Measurements from ENCODE around the gene WDFY1. TPM values are rescaled to one million over a fixed set of nuclear protein-coding genes. Genes with fewer than 3 reads are reported as not detected.
"Not testable (repeated sequence)": the region's sequence is repeated elsewhere in the genome, so short reads cannot be mapped to it uniquely, and the experiment has no call there.

WDFY1 gene
- total and polyA plus RNA-seq, 2 experiments from 2014 or later: 54.5 to 127 TPM

GRCh38 chr2:223941579-223942277 lies 3.4 kb downstream of the WDFY1 start (continued):
- TF ChIP-seq POLR2AphosphoS5 (IDR thresholded peaks at IDR 0.05; ENCODE audit: low read depth): no peak
- no peak for TF ChIP-seq ETS1 (IDR thresholded peaks at IDR 0.05)
- no peak for TF ChIP-seq NANOG (IDR thresholded peaks at IDR 0.05; ENCODE audit: borderline replicate concordance)
- TF ChIP-seq CTCF (conservative IDR thresholded peaks at IDR 0.05; ENCODE audit: low read depth in 2 of 2): no peak
- TF ChIP-seq JUNB (IDR thresholded peaks at IDR 0.05; ENCODE audit: unreplicated experiment): no peak
- no peak for TF ChIP-seq ZNF331 (CRISPR knock-in tag; IDR thresholded peaks at IDR 0.05; ENCODE audit: low read depth)
- no peak for TF ChIP-seq EZH2phosphoT487 (IDR thresholded peaks at IDR 0.05; ENCODE audit: unreplicated experiment)
- no peak for TF ChIP-seq ZNF114 (CRISPR knock-in tag; IDR thresholded peaks at IDR 0.05)
- TF ChIP-seq STAT1 (IDR thresholded peaks at IDR 0.05; ENCODE audit: unreplicated experiment): no peak
- TF ChIP-seq EZH2 (IDR thresholded peaks at IDR 0.05; ENCODE audit: low read depth, unreplicated experiment): no peak
- no peak for TF ChIP-seq CREB1 (CRISPR knock-in tag; IDR thresholded peaks at IDR 0.05; ENCODE audit: low read depth)

- Histone ChIP-seq H3K4me2 (peak overlapping the region; percentile 71; the same call in 1 of the 2 replicates), H3K4me1 (ENCODE audit: insufficient read depth) (peaks cover 75% of the 10 kb centered on the region), H3K79me2 (replicated peaks; ENCODE audit: insufficient read depth) (peaks cover 96% of the 10 kb centered on the region), H4K20me1 (replicated peaks; ENCODE audit: insufficient read depth) (peaks cover 10% of the 10 kb centered on the region; the same call in 1 of the 2 replicates)
- H3K36me3 Mint-ChIP-seq (ENCODE audit: low read depth): peaks cover 23% of the 10 kb centered on the region
- not testable (repeated sequence) for H3K36me3 ChIP-seq (ENCODE audit: insufficient read depth); H3K9me2 ChIP-seq (ENCODE audit: insufficient read depth); DNase-seq (ENCODE audit: low spot score); H3K27ac ChIP-seq (ENCODE audit: low read depth); H3K9me3 Mint-ChIP-seq; ATAC-seq; H3K27ac Mint-ChIP-seq; H3K4me3 ChIP-seq; H3K4me3 Mint-ChIP-seq; H3K27me3 ChIP-seq (ENCODE audit: insufficient read depth); H2AFZ ChIP-seq; H3F3A ChIP-seq (replicated peaks; ENCODE audit: low read depth)
- H3K27me3 Mint-ChIP-seq (ENCODE audit: insufficient read depth, low read depth, poor library complexity): peaks cover 10% of the 10 kb centered on the region
- peaks cover 65% of the 10 kb centered on the region for H3K4me1 Mint-ChIP-seq
Observed at GRCh38 chr2:223939438-223939837, 5.7 kb downstream of the WDFY1 start.

- H4K20me1 ChIP-seq (replicated peaks; ENCODE audit: insufficient read depth): no peaks in the 10 kb centered on the region; the same call in 1 of the 2 replicates
- peak overlapping the region; percentile 78 for H3K27ac ChIP-seq (ENCODE audit: low read depth)
- Mint-ChIP-seq H3K4me3 (peak overlapping the region; percentile 45; the same call in 2 of the 3 replicates), H3K4me1 (peaks cover 67% of the 10 kb centered on the region), H3K36me3 (ENCODE audit: low read depth) (peaks cover 20% of the 10 kb centered on the region), H3K9me3 (no peaks in the 10 kb centered on the region), H3K27me3 (ENCODE audit: insufficient read depth, low read depth, poor library complexity) (peaks cover 8% of the 10 kb centered on the region), H3K27ac (peak overlapping the region; percentile 86)
- TF ChIP-seq ZNF114 (CRISPR knock-in tag; IDR thresholded peaks at IDR 0.05): no peak
- peak; percentile 91 for TF ChIP-seq NANOG (IDR thresholded peaks at IDR 0.05; ENCODE audit: borderline replicate concordance)
- no peak for TF ChIP-seq CREB1 (CRISPR knock-in tag; IDR thresholded peaks at IDR 0.05; ENCODE audit: low read depth)
- TF ChIP-seq ZNF331 (CRISPR knock-in tag; IDR thresholded peaks at IDR 0.05; ENCODE audit: low read depth): no peak
- peaks cover 73% of the 10 kb centered on the region for H3K4me1 ChIP-seq (ENCODE audit: insufficient read depth)
- H3K4me3 ChIP-seq: peak overlapping the region; percentile 41
- DNase-seq (ENCODE audit: low spot score) (peak; percentile 54), ATAC-seq (peak; percentile 30; the same call in 2 of the 3 replicates)
- H3F3A ChIP-seq (replicated peaks; ENCODE audit: low read depth): no peaks in the 10 kb centered on the region
- H3K79me2 ChIP-seq (replicated peaks; ENCODE audit: insufficient read depth): peaks cover 96% of the 10 kb centered on the region
- H2AFZ ChIP-seq: no peak overlapping the region
- no peaks in the 10 kb centered on the region for H3K9me2 ChIP-seq (ENCODE audit: insufficient read depth)
- H3K36me3 ChIP-seq (ENCODE audit: insufficient read depth): no peaks in the 10 kb centered on the region
- H3K4me2 ChIP-seq: peak overlapping the region; percentile 71
- H3K27me3 ChIP-seq (ENCODE audit: insufficient read depth): no peaks in the 10 kb centered on the region
Observed at GRCh38 chr2:223937535-223937934, 7.6 kb downstream of the WDFY1 start.

All from GM23338 (cell line).